ENCODE measurements around the gene OAS2. TPM values are rescaled to one million over a fixed set of nuclear protein-coding genes. Genes with fewer than 3 reads are reported as not detected.

The OAS2 gene
- total and polyA plus RNA-seq, 10 of the 15 experiments (the other 5 are each of a cell fraction or from before 2014, with no cell fraction given), result 32.4 to 290 (median 90.2) TPM

GRCh38 chr12:113030875-113031525 lies 52.7 kb downstream of the OAS2 start:
- no peak overlapping the region for H3K4me3 ChIP-seq
- no peaks in the 10 kb centered on the region for H3K36me3 ChIP-seq (ENCODE audit: control insufficient read depth in 2 of 2, insufficient read depth in 2 of 2, low read length in 1 of 2)
- no peaks in the 10 kb centered on the region for H3K79me2 ChIP-seq (ENCODE audit: control insufficient read depth, insufficient read depth, low read length)
- H3K9ac ChIP-seq (ENCODE audit: control insufficient read depth, insufficient read depth, low read length), result no peak overlapping the region
- RAD21 ChIA-PET (ENCODE audit: unreplicated experiment), result interaction anchor here (1.0 to 3.0 kb wide), 4 partner anchors 38 to 142 kb away, joined by 3 to 17 read pairs (median 7); no protein-coding TSS in a partner anchor
- ATAC-seq (peak; percentile 84), FAIRE-seq (peak; percentile 31), DNase-seq (ENCODE audit: low read depth, low spot score) (no peak)
- WGBS (ENCODE audit: insufficient coverage, insufficient replicate concordance, low lambda C conversion rate, missing lambda C conversion rate), result 1% methylated on average over 9 of the region's 9 CpGs
- CTCF ChIA-PET, result interaction anchor here (0.9 to 3.0 kb wide), 12 partner anchors 8 to 143 kb away, joined by 3 to 37 read pairs (median 5); partner anchors contain the start of genes OAS1 and OAS2
- H3K9me3 ChIP-seq (replicated peaks; ENCODE audit: control insufficient read depth, insufficient read depth, low read length), result no peaks in the 10 kb centered on the region
- no peaks in the 10 kb centered on the region for H3K4me1 ChIP-seq (ENCODE audit: control insufficient read depth, insufficient read depth, low read length)
- TF ChIP-seq RAD21 (IDR thresholded peaks at IDR 0.05; ENCODE audit: insufficient read depth, low read depth, low read length), result peak; percentile 75
- no peak for TF ChIP-seq MYC (IDR thresholded peaks at IDR 0.05; ENCODE audit: insufficient read depth, insufficient read length, insufficient replicate concordance, low read length, severe bottlenecking)
- TF ChIP-seq IKZF2 (IDR thresholded peaks at IDR 0.05), result 0 out of 4 replicates have a peak, but pooled peaks of 1 of the 2 experiments have one; percentile 12
- peak; percentile 65 to 67 (median 65) for TF ChIP-seq CTCF (IDR thresholded peaks at IDR 0.05 in 2 of 3, conservative IDR thresholded peaks at IDR 0.05 in 1 of 3; ENCODE audit: control insufficient read depth in 2 of 3, extremely low read depth in 1 of 3, insufficient read depth in 1 of 3, low read depth in 3 of 3, low read length in 3 of 3)
- TF ChIP-seq SP1 (IDR thresholded peaks at IDR 0.05; ENCODE audit: low read depth, low read length), result no peak
- 0 out of 2 replicates have a peak, but pooled peaks have one; percentile 56 for TF ChIP-seq ZNF384 (IDR thresholded peaks at IDR 0.05; ENCODE audit: borderline replicate concordance, low read depth, low read length)
- no peak for TF ChIP-seq ZNF217 (IDR thresholded peaks at IDR 0.05)
- TF ChIP-seq SMC3 (IDR thresholded peaks at IDR 0.05; ENCODE audit: borderline replicate concordance, low read length), result peak; percentile 89
- TF ChIP-seq IKZF1 (conservative IDR thresholded peaks at IDR 0.05), result no peak
- TF ChIP-seq RB1 (IDR thresholded peaks at IDR 0.05; ENCODE audit: borderline replicate concordance), result 0 out of 2 replicates have a peak, but pooled peaks have one; percentile 38
- H3K27ac ChIP-seq (ENCODE audit: control insufficient read depth, insufficient read depth), result no peak overlapping the region
- H2AFZ ChIP-seq (ENCODE audit: control insufficient read depth, low read depth, low read length), result no peak overlapping the region
- BruUV-seq (replicated peaks), result no TSS peak
- intact Hi-C loops (cut with micrococcal nuclease; ENCODE audit: unreplicated experiment), result loop anchor here (2.0 kb wide), 2 partner anchors 38 to 130 kb away; no protein-coding TSS in a partner anchor
- H3K27me3 ChIP-seq (replicated peaks in 1 of 2; ENCODE audit: control insufficient read depth in 2 of 2, insufficient read depth in 2 of 2, low read length in 1 of 2), result no peaks in the 10 kb centered on the region
- in situ Hi-C loops (cut with MboI), result no loop called here
- SMC1A ChIA-PET (ENCODE audit: uncharacterized antibody, unreplicated experiment), result interaction anchor here (0.8 to 2.6 kb wide), 9 partner anchors 10 to 143 kb away, joined by 3 to 18 read pairs (median 3); no protein-coding TSS in a partner anchor
- POLR2A ChIA-PET, result no interaction called here
- no peaks in the 10 kb centered on the region for H4K20me1 ChIP-seq (ENCODE audit: control insufficient read depth, insufficient read depth)
- no peak overlapping the region for H3K4me2 ChIP-seq (ENCODE audit: control insufficient read depth, insufficient read depth)
